Stimulated activated naive CD4-positive, alpha-beta T cell treated with Interleukin-2 at 50 U/mL for 16 hours (primary cell): ENCODE measurements around the gene GRIK3.

Experiments
- DNase-seq: peaks from one replicate; lab custom pipeline; 2025; lab: John Stamatoyannopoulos, UW

GRIK3 gene

DNA sequence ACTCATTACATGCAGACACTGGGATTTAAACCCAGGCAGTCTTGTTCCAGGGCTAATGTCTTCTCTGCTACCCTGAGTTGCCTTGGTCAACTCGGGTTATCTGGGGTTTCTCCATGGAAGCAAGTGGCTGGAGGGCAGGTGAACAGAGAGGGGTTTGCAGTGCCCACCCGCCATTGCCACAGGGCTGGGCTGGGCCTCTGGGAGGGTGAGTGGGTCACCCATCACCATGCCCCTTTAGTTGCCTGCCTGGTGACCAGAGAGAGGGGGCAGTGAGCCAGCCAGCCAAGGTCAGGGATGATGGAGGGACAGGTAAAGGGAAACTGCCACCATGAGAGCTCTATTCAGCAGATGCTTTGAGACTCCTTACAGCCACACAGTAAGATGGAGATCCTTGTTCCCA lies 53.2 kb downstream of the GRIK3 start:
- DNase-seq: no peak

DNA sequence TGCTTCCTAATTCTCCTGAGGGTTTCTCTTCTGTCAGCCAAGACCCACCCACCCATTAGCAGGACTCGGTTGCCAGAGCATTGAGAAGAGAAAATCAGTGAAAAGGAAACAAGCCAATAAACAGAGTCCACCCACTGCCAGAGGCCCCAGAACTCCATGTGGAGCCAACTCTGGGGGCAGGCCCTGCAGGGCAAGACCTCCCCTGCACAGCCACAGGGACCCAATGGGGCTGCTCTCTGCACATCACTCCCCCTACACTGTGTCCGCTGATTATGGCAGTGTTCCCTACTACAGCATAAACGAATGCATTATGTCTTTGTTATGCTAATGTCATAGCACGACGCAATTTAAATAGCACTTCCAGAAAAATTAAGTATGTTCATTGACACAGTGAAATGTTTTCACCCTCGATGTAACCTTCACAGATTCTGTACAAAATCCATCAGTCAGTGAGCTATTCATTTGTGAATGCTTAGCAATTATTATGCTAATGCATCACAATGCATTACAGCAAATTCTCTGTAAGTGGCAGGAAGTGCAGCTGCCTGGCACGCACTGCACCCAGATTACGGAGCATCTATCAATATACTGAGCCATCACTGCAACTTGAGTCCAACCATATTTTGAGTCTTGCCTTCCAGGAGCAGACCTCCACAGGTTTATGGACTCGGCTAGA lies 56.4 kb downstream of the GRIK3 start:
- DNase-seq: no peak

DNA sequence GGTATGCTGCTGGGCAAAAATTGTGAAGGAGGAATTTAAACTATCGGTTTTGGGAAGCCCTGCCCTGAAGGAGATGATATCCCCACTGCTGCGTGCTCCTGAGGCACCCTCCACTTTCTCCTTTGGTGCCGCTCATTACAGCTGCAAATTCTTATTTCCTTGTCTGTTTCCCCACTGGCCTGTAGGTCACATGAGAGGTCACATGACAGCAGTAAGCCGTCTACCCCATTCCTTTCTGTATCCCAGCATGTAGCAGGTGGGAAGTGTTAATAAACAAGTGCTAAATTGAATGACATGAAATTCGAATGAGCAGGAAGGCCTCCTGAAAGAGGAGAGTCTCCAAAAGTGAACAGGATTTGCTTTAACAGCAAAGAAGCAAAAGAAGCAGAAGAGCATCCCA lies 58.7 kb downstream of the GRIK3 start:
- DNase-seq: no peak

DNA sequence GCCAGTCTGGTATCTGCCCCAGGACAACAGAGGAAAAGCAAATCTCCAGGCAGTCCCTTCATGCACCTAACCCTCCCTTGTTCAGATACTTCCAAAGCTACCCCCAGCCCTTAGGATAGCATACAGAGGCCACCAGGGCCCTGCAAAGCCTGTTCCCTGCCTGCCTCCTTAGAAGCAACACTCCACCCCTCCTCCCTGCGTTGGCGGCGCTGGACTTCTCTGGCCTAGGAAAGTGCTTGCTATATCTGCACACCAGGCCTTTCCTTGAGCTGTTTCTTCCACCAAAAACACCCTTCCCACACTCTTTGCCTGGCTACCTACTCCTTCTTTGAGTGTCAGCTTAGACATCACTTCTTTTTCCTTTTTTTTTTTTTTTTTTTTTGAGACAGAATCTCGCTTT lies 61.3 kb downstream of the GRIK3 start:
- no peak for DNase-seq

DNA sequence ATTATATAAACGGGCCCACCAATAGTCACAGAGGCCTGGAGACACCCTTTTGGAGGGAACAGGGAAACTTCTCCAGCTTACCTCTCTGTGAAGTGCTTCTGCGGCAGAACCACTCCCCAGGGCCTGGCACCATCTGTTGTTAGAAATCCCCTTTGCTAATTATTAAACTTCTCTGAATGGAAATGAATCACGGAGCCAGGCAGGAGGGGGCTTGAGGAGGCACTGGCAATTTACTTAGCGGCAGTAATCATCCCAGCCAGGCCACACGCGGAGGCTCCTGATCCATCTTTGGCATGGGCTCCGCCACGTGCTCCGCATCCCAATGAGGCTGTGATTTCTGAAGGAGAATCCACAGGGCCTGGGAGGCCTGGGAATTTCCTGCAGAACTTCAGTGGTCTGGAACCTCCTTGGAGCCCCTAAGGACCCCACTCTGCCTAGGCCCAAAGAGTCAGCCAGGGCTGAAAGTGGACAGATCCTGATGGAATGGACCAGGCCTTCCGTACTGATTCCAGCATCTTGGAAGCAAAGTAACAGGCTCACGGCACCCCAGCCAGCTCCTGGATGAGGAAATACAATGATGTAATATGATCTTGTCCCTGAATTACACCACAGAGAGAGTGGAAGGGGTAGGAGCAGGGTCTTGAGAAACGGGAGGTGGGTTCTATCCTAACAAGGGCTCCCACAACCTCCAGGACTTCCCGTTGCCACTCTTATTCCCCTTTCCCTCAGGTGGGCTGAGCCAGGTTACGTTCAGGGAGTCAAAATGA lies 62.3 kb downstream of the GRIK3 start:
- no peak for DNase-seq

DNA sequence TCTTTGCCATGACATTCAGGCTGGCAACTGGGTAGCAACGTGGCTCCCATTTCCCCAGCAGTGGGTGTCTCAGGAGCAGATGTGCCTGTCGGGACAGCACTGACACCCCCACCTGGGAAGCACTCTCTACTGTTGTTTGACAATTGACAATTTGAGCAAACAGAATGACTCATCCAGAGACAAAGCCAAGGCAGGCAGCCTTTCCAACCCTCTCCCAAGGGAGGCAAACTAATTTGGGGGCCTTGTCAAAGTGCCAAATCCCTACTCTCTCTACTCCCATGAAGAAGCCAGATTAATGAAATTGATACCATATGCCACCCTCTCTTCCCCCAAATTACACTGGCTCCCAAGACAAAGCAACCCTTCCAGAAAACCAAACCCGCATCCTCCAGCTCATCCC lies 65.6 kb downstream of the GRIK3 start:
- no peak for DNase-seq

DNA sequence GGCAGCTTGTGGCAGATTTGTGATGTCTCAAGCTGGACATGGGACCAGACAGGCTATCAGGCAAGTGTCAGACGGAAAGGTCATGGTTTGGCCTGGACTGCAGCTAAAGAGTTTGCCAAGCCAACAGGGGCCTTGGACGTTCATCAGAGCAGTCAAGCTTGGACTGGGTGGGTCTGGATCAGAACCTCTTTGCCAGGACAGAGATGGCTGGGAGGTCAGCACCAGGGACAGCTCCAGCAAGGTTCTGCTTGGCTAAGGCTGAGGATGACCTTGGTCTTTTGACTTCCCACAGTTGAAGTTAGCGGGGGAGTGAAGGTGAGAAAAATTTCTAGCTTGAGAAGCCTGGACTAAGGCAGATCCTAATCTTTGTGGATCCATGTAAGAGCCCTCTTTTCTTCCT lies 68.1 kb downstream of the GRIK3 start:
- DNase-seq: no peak

DNA sequence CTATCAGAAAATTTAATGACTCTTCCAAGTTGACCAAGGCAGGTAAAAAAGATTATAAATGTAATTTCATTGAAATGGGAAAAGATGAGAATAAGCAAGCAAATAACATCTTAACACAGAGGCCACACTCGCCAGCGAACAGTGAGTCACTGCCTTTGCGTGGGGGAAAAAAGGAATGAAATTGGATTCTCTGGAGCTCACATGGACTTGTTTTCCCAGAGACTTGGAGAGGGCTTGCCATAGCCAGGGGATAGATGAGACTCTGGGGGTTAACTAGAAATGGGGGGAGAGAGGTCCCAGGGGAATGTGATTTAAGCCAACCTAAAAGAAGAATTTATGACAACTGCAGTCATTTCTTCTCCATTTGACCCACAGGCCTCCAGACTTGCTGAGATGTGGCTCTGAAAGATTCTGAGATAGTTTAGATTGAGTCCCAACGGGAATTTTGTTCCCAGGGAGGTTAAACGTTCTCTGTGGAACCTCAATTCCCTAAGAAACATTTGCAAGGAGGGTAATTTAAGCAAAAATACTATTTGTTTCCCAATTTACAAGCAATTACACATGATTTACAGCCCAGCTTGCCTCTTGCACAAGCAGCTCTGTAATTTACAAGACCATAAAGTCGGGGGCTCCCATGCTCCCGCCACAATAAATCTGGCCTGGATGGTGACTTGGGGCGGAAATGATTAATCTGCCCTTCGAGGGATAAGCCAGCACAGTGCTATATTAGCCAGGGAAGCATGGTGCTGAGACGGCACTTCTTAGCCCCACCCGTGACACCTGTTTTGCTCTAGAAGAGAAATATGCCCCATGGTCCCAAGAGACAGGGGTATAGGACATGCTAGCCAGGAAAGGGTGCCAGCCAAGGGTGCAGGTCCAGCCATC lies 68.8 kb downstream of the GRIK3 start:
- DNase-seq: no peak

DNA sequence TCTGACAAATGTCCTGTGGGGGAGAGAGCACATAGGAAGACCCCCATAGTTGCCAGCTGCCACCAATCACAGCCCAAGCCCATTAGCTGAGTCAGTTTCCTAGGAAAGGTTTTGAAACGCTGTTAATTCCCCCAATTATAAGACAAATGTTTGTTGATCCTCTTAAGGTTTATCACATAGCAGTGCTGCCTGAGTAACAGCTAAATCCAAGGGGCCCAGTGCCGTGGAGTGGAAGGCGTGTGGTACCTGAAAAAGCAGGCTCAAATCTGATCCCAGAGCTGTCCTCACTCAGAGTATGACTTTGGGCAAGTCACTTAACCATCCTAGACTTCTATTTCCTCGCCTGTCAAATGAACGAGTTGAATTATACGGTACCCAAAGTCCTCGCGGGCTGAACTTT lies 69.5 kb downstream of the GRIK3 start:
- DNase-seq: no peak

DNA sequence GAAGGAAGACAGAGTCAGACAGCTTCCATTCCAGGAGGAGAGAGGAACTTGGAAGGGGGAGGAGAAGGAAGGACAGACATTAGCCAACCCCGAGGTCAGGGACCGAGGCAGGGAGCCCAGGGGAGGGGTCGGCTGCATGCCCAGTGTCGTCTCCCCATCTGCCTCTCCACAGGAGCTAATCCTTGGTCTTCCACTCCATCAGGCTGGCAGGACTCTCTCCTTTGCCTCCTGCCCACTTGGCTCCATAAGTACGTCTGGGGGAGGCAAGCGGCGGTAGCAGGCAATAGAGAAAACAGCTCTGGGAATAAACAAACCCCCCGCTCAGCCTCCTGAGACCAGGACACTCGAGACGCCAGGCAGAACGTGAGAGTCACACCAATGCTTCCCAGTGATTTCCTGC lies 71.3 kb downstream of the GRIK3 start:
- DNase-seq: no peak

DNA sequence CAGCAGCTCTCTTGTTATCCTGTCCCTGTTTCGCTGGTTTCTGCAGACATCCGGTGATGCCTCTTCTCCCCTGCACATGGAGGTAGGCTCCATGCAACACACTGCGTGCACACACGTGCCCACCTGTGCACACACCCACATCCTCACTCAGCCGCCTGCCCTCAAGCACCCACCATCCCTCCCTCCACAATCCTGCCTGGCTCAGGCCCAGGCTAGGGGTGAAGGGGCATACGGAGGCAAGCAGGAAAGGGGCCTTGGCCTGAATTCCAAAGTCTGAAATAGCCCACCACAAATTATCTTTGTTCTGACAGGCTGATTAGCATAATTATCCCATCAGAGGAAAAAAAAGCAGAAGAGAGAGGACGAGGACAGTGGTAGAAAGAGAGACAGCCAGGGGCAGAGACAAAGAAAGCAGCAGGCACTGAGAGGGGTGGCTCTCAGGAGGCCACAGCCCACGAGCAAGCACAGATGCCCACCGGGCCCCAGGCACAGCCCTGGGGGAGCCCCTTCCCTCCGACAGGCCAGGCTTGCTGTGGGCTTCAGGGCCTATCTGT lies 73.2 kb downstream of the GRIK3 start:
- no peak for DNase-seq

DNA sequence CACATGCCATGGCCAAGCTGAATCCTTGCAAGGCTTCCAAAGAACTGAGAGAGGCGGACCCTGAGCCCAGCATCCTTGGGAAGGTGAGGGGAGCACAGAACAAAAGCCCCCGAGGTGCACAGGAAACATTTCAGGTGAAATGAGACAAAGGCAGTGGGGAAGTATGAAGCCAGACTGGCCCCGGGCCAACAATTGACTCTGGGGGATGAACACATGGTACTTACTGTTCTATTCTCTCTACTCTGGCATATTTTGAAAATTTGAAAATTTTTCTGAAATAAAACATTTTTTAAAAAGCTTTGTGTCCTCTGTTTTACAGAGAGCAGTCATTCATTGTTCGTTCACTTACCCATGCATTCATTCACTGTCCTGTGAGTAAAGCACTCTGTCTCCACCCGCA lies 77.7 kb downstream of the GRIK3 start:
- no peak for DNase-seq

DNA sequence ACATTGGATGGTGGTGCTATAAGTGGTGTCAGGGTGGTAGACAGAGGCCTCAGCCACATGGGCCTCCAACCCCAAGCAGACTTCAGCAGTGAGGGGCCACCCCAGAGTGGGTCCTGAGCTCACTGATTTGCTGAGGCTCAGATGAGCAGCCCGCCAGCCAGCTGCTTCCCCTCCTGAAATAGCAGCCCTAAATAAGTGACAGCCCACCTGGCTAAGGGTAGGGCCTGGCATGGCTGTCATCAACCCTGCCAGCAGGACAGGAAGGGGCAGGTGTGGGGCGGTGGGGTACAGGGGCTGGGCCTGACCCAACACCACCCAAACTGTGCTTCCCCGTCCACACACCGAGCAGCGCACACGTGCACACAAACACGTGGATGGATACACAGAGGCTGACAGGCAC lies 79.3 kb downstream of the GRIK3 start:
- DNase-seq: no peak

DNA sequence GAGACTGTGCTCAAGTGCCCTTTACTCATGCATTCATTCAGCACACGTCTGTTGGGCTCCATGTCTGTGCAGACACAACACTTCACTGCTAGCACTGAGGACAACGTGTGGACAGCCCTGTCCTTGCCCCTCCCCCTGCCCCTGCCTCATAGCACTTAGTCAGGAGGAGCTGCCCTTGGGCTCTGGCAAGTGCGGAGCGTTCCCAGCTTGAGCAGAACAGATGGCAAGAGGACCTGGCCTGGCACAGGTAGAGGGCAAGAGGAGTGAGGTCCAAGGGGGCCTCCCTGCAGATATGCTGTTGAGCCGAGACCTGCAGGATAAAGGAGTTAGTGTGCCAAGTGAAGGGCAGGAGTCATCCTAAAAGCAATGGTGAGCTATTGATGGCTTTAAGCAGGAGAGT lies 81.3 kb downstream of the GRIK3 start:
- DNase-seq: no peak

DNA sequence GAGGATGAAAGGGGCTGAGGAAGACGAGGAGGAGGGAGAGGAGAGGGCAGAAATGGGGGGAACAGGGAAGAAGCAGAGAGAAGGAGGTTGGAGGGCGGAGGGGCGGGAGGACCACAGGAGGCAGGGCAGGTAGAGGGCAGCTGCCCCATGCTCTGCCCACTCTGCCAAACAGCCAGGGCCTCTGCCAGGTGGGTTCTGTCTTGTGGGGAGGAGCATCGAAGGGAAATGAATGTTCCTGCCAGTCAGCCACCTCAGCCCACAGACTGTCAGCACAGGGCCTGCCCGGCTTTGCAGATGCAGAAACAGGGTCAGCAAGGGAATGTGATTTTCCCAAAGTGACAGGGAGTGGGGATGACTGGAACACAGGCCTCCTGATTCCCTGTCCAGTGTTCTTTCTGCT lies 82.6 kb downstream of the GRIK3 start:
- no peak for DNase-seq

DNA sequence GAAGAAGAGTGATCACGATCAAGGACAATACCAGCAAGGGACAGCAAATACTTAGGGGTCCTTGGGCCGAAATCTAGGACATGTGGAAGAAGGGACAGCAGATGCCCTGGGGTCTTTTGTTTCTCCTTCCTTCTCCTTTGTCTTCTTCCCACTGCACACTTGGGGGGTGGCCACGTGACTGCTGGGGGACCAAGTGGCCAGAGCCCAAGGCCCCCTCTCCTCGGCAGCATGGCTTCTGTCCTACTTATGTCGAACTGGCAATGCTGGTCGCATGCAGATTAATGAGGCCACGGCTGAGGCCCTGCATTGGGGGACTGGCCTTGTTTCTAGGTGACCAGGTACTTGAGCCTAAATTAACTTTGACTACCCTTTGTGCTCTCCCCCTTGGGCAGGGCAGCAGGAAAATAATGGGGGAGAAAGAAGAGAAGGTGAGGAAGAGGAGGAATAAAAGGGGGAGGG lies 83.0 kb downstream of the GRIK3 start:
- no peak for DNase-seq

DNA sequence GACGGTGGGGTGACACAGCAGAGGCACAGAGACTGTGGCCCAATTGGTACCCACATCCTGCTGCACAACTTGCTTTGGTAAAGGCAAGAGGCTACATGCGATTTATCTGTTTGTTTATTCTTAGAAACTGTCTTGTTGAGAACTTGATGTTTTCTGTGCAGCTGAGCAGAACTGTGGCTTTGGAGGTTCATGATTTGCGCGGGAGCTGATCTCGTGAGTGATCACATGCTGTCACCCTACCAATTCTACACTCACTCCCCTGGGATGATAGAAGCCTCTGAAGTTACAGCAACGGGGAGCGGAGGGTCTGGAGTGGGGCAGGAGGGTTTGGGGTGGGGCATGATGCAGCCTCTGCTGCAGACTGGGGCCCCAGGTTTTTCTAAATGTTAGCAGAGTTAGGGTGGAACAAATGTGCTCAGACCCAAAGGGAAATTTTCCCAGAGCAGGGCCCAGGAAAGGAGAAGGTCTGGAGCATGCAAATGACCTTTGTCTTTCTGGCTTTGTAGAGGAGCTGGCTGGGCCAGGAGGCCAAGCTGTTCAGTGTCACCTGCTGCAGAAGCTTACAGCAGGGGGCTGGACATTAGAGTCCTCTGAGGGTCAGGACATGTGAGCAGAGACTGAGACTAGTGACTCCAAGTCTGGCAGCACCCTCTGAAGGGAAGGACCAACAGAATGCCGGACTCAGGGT lies 83.6 kb downstream of the GRIK3 start:
- DNase-seq: no peak

DNA sequence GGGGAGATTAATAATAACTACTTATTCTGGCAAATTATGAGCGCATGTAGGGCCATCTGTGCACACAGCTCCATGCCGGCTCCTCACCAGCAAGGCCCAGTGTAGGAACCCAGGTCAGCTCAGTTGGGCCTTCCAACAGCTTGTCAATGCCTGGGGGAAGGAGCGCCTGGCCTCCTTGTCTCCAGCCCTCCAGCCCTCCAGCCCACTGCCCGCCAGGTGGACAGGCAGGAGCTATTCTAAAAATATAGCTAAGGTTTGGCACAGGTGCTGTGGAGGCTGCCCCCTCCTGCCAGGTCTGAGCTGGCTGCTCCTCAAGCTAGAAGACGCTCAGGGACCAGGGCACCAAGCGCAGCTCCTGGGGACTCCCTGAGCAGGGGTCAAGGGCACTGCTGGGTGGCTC lies 85.7 kb downstream of the GRIK3 start:
- DNase-seq: no peak

DNA sequence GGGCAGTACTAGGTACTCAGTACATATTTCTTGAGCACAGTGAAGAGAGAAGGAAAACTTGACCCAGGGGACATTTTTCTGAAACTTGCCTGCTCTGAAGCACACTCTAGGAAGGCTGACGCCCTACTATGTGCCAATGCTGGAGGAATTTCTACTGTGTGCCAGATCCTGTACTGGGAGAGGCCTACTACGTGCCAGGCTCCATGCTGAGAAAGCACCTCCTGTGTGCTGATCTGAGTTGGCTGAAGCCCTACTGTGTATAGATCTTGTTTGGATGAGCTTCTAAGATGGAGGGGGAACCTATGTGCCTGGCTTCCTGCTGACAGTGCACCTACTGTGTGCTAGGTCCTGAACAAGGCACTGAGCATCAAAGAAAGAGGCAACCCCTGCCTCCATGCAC lies 86.2 kb downstream of the GRIK3 start:
- no peak for DNase-seq

DNA sequence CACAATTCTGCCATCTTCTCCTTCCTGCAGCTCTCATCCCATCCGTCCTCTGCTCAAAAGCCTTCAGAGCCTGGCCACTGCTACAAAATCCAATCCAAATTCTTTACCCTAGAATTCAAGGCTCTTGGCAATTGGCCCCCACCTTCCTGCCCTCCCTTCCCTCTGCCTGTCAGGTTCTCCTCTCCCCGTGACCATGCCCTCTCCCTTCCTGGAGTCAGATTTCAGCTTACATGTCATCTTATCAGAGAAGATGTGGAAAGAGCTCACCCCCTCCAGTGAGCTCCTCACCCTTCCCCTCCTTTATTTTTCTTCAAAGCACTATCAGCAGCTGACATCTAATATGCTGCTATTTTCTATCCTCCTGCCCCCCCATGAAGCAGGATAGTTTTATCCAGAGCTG lies 86.9 kb downstream of the GRIK3 start:
- DNase-seq: no peak

DNA sequence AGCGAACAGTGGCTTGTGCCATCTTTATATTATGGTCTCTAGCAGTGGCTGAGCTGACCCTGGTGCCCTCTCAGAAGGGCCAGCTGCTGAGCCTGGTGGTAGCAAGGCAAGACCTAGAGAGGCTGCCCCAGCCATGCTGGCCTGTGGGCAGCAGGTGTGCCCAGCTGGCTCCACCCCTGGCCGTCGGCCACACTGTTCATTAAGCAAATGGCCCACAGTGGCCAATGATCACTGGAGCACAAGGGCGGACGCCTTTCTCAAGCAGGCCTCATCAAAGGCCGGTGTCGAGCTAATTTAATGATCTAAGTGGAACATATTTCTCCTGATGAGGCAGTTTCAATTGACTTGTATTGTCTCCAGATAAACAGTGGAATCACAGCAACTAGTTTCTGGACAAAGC lies 89.4 kb downstream of the GRIK3 start:
- no peak for DNase-seq

DNA sequence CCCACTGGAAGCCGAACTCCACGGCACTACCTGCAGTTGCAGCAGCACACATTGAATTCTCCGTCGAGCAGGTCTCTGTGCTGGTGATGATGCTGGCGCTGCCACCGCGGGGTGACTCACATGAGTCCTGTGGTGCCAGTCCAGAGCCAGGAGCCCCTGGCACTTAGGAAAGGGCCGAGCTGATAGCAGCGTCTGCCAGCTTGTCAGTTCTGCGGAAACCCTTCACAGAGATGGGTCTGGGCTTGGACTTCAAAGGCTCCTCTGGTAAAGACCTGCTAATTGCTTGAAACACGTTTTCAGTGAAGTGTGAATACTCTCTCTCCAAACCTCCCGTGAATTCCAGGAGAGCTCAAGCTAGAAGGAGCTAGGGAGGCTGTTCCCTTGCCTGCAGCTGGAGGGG lies 92.2 kb downstream of the GRIK3 start:
- DNase-seq: no peak
